HG03139 (cell line): ENCODE measurements around the gene BRF1.
"Not testable (repeated sequence)": the region's sequence is repeated elsewhere in the genome, so short reads cannot be mapped to it uniquely, and the experiment has no call there.

ENCODE experiments used
- ATAC-seq: cut with Tn5 transposase; IDR thresholded peaks from one replicate; pipeline ENCODE4 v1.9.1; 2021; ENCODE audit not compliant: unreplicated experiment

BRF1 gene

DNA sequence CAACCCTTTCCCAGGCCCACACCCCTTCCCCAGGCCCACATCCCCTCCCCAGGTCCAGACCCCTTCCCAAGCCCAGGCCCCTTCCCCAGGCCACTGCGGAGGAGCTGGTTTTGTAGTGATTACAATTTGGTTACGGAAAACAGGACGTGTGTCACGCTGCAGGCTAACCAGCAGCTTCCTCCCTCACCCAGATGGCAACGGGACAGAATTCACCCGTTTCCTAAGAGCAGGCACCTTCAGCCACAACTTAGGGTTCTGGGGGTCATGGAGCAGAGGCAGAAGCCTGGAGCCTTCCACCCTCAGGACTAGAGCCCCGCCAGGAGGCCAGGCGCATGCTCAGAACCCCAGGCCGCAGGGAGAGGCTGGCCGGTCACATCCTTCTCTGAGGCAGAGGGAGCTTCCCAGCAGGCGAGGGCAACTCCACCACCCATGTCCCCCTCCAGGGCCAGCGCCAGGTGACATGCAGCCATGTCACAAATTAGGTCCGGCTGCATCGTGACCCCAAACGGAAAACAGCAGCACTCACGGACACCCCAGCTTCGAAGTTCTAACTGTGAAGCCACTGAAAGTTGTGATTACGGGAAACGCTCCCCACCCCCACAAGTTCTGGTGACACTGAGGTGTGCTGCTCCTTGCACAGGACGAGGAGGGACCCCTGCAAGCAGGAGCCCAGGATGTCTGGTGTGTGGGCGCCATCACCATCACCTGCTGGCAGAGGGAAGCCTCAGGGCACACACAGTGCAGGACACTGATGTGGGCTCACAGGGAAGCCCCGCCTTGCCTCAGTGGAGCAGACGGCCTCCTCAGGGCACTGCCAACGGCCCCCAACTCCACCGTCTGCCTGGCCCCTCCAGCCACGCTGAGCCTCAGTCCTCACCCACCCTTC is 7.7 kb downstream of the BRF1 start:
- ATAC-seq, result no peak

DNA sequence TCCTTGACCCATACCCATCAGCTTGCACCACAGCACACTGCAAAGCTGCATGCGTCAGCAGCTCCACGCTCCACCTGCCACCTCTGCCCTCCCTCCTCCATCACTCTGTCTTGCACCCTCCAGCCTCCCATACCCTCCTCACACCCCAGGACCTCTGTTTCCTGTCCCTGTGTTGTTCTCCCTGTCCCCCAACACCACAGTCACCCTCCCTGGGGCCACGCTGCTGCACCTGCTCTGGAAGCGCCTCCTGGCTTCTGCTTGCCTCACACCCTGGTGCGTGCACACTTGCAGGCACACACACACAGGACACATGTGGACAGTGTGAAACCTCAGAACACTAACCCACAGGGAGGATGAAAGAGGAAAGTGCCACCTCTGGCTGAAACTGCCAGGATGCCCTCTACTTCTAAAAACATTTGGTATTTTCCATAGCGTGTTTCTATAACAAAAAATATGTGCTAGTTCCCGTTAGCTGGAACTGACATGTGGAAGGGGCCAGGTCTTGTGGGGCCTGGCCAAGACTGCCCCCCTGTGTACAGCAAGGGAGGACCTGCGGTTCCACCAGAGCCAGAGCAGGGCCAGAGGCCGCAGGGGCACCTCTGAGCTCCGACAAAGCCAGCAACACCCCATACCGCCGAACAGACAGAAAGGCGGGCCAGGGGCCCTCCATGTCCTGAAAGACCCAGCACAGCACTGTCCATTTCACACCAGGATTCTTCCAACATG is 10.0 kb downstream of the BRF1 start:
- no peak for ATAC-seq

- not testable (repeated sequence) for ATAC-seq
Measured at GRCh38 chr14:105288936-105289335, 11.9 kb downstream of the BRF1 start.

- ATAC-seq, result no peak
Measured at GRCh38 chr14:105287249-105288102, 13.3 kb downstream of the BRF1 start.

DNA sequence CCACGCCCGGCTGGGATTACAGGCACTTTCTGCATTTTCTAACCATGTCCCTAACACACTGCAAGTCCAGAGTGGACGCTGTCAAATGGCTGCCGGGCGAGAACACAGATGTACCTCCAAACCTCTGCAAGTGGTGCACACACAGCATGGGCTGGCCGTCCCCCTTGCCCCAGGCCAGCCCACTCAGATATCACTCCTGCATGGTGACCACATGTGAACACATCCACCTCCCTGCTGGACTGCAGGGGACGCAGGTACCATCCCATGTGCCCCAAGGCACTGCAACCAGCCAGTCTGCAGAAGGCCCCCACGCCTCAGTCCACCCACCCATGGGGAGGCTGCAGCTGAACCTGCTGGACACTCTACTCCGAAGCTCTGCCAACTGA is 14.0 kb downstream of the BRF1 start:
- no peak for ATAC-seq

DNA sequence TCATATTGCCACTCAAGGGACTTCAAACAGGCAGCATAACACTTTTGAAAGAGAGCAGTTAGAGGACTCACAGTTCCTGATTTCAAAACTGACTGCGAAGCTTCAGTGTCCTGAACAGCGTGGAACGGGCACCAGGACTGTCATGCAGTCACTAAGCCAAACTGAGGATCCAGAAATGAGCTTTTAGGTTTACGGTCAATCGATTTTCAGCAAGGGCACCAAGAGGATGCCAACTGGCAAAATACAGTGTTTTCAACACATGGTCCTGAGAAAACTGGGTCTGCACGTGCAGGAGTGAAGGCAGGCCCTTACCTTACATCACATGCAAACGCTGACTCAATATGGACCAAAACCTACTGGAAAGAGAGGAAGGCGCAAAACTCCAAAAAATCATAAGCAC is 15.6 kb downstream of the BRF1 start:
- no peak for ATAC-seq

DNA sequence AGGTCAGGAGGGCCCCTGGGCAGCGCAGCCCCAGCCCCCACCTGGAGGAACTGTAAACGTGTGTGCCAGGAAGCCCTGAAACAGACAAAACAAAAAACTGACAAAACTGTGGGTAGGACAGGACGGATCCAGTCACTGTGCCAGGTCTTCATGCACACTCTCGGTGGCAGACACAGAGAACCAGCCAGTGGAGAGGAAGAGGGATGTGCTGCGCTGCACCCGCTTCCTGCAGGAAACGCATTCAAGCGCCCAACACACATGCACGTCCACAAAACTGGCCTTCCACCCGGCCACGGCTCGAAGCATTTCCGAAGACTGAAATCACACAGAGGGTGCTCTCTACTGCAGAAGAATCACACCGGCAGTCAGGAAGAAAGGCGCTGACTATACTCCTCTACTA is 16.9 kb downstream of the BRF1 start:
- no peak for ATAC-seq

- no peak for ATAC-seq
Measured at GRCh38 chr14:105283028-105283427, 17.8 kb downstream of the BRF1 start.

DNA sequence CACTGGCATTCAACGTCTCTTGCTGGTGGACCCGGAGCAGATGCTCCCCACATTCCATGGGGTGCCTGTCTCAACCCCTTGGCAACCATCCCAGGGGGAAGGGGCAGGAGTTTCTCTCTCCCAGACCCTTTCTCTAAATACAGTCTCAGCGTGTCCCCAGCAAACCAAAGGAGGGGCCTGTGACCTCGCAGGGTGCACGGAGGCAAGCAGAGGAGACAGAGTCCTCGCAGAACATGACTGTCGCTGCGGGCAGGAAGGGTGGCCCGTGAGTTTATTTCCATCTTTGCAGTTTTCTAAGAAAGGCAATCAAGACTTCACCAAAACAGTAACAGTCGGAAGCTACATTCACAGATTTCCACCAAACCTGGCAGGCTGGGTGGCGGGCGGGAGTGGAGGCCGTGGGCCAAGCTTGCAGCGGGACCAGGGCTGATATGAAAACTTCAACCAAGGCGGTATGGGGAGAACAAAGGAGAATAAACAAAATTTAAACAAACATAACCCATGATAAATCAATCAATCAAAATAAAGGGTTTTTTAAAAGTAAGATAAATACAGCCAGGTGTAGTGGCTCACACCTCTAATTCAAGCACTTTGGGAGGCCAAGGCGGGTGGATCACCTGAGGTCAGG is 18.6 kb downstream of the BRF1 start:
- ATAC-seq, result no peak

DNA sequence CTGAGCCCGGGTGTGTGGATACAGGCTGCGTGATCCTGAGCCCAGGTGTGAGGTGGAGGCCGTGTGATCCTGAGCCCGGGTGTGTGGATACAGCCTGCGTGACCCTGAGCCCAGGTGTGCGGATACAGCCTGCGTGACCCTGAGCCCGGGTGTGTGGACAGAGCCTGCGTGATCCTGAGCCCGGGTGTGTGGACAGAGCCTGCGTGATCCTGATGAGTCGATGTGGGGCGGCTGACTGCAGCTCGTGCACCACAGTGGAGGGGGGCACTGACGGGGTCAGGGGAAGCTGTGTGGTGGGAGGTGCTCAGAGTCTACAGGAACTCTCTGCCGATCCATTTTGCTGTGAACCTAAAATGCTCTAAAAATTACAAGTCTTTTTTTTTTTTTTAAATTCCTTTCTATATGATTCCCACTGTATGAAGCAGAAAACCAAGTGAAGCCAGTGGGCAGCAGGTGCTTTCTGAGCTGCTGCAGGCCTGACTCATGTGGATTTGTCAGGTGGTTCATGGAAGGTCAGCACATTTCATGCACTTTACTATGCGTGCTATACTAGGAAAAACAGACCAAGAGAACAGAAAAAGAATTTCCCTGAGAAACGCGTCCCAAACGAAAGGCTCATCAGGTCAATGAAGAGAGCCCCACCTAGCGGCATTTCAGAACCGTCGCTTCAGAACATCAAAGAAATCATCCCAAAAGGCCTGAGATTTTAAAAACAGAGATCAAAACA is 19.3 kb downstream of the BRF1 start:
- no peak for ATAC-seq

- ATAC-seq, result no peak
Measured at GRCh38 chr14:105280525-105280924, 20.3 kb downstream of the BRF1 start.

DNA sequence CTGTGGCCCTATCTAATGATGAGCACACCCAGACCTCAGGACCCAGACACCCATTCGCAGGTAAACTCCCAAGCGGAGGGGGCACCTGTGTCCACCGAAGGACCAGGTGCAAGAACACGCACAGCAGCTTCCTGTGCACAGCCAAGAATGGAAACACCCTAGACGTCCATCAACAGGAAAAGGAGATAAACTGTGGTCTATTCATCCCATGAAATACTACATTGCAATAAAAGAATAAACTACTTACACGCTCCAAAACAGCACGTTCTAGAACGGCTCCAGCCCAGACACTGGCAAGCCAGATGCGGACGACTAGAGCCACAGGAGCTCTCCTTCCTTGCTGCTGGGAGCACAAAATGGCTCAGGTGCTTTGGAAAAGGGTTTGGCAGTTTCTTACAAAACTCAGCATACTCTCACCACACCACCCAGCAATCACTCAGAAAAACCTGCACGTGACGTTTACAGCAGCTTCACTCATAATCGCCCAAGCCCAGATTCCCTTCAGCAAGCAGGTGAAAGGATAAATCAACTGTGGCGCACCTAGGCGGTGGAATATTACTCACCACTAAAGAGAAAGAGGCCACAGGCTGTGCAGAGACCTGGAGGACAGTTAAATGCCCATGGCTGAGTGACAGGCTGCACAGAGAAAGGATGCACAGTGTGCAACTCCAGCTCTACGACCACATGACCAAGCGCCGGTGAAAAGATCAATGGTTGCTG is 21.0 kb downstream of the BRF1 start:
- ATAC-seq, result no peak

- not testable (repeated sequence) for ATAC-seq
Measured at GRCh38 chr14:105277448-105277847, 23.4 kb downstream of the BRF1 start.

DNA sequence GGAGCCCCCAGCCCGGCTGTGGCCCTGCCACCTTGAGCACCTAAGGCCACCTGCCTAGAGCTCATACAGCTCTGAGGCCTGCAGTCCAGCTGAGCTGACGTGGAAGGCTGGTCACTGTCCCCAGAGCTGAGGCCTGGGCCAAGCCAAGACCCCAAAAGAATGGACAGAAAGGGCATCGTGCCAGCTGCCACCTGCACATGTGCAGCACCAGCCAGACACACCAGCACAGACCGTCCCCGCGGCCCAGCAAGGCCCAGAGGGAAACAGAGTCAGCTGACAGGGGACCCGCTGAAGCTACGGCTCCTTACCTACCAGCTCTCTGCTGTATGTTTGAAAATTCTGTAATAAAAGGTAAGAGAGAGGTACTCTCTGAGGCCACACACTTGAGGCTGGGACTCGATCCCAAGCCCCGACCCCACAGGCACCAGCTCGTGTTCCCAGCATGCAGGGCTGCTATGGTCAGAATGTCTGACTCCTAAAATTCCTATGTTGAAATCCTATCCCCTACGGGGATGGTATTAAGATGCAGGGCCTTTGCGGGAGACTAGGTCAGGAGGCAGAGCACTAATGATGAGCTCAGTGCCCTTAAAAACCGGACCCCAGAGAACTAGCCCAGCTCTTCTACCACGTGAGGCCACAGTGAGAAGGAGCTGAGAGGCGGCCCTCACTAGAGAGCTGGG is 25.4 kb downstream of the BRF1 start:
- ATAC-seq, result no peak

GRCh38 chr14:105274637-105275036 is 26.2 kb downstream of the BRF1 start:
- no peak for ATAC-seq

GRCh38 chr14:105273062-105273461 is 27.7 kb downstream of the BRF1 start:
- no peak for ATAC-seq

GRCh38 chr14:105272623-105273022 is 28.2 kb downstream of the BRF1 start:
- ATAC-seq, result no peak

GRCh38 chr14:105271224-105271890 is 29.4 kb downstream of the BRF1 start:
- no peak for ATAC-seq

- ATAC-seq, result no peak
Measured at GRCh38 chr14:105269405-105269804, 31.4 kb downstream of the BRF1 start.
